ENCODE data around the gene TRIO.

DNA sequence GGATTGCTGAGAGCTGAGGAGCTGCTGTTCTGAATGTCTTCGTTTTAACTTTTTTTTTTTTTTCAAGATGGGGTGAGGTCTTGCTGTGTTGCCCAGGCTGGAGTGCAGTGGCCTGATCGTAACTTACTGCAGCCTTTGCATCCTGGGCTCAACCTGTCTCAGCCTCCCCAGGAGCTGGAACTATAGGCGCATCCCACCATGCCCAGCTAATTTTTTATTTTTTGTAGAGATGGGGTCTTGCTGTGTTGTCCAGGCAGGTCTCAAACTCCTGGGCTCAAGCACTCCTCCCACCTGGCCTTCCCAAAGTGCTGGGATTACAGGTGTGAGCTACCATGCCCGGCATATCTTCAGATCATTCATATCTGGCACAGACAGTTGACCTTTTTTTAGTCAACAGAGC, 46.5 kb downstream of the TRIO start:
- TF ChIP-seq, protein P1, sequence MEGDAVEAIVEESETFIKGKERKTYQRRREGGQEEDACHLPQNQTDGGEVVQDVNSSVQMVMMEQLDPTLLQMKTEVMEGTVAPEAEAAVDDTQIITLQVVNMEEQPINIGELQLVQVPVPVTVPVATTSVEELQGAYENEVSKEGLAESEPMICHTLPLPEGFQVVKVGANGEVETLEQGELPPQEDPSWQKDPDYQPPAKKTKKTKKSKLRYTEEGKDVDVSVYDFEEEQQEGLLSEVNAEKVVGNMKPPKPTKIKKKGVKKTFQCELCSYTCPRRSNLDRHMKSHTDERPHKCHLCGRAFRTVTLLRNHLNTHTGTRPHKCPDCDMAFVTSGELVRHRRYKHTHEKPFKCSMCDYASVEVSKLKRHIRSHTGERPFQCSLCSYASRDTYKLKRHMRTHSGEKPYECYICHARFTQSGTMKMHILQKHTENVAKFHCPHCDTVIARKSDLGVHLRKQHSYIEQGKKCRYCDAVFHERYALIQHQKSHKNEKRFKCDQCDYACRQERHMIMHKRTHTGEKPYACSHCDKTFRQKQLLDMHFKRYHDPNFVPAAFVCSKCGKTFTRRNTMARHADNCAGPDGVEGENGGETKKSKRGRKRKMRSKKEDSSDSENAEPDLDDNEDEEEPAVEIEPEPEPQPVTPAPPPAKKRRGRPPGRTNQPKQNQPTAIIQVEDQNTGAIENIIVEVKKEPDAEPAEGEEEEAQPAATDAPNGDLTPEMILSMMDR (conservative IDR thresholded peaks at IDR 0.05; ENCODE audit: low read depth, low read length), result no peak
- no peak for TF ChIP-seq EZH2phosphoT487 (IDR thresholded peaks at IDR 0.05; ENCODE audit: borderline replicate concordance, low read length)
- no peak for TF ChIP-seq EZH2 (IDR thresholded peaks at IDR 0.05; ENCODE audit: low read length, unreplicated experiment)
